ENCODE data around the gene MRPS31.

GRCh38 chr13:40793339-40793738 is 22.3 kb upstream of the MRPS31 start:
- TF ChIP-seq TAF1 (IDR thresholded peaks at IDR 0.05; ENCODE audit: borderline replicate concordance, low read depth, low read length) (no peak), POLR2AphosphoS5 (IDR thresholded peaks at IDR 0.05; ENCODE audit: low read depth, low read length) (no peak), POLR2A (IDR thresholded peaks at IDR 0.05; ENCODE audit: low read depth, low read length) (no peak)
